GM18502 (cell line): ENCODE data around the gene CD276.
"Not testable (repeated sequence)": the region's sequence is repeated elsewhere in the genome, so short reads cannot be mapped to it uniquely, and the experiment has no call there.

ENCODE experiments used
- ATAC-seq: cut with Tn5 transposase; IDR thresholded peaks from one replicate; pipeline ENCODE4 v1.9.1; 2021; ENCODE audit warnings: mild to moderate bottlenecking; ENCODE audit not compliant: unreplicated experiment, poor library complexity

The CD276 gene

GRCh38 chr15:73683777-73684580 lies at the start of gene CD276:
Gene CD276 (plus strand): TSS chr15:73684383. CDS start chr15:73699640, 15,257 bp downstream.
- no peak for ATAC-seq

GRCh38 chr15:73637527-73637926 lies 46.7 kb upstream of the CD276 start:
- no peak for ATAC-seq

- not testable (repeated sequence) for ATAC-seq
Observed at GRCh38 chr15:73639464-73639863, 44.7 kb upstream of the CD276 start.

- ATAC-seq = no peak
Observed at GRCh38 chr15:73647259-73648013, 36.7 kb upstream of the CD276 start.

- no peak for ATAC-seq
Observed at GRCh38 chr15:73648014-73648295, 36.2 kb upstream of the CD276 start.

GRCh38 chr15:73650416-73651126 lies 33.6 kb upstream of the CD276 start:
- ATAC-seq = no peak

- no peak for ATAC-seq
Observed at GRCh38 chr15:73654659-73655058, 29.5 kb upstream of the CD276 start.

GRCh38 chr15:73655724-73656123 lies 28.5 kb upstream of the CD276 start:
- no peak for ATAC-seq

- ATAC-seq = no peak
Observed at GRCh38 chr15:73658645-73659044, 25.5 kb upstream of the CD276 start.

- ATAC-seq = no peak
Observed at GRCh38 chr15:73660455-73660854, 23.7 kb upstream of the CD276 start.

GRCh38 chr15:73674587-73674986 lies 9.6 kb upstream of the CD276 start:
- no peak for ATAC-seq

GRCh38 chr15:73677146-73677607 lies 7.0 kb upstream of the CD276 start:
- ATAC-seq = no peak

- ATAC-seq = no peak
Observed at GRCh38 chr15:73677733-73678132, 6.5 kb upstream of the CD276 start.

- ATAC-seq = no peak
Observed at GRCh38 chr15:73678498-73678897, 5.7 kb upstream of the CD276 start.

GRCh38 chr15:73679180-73679579 lies 5.0 kb upstream of the CD276 start:
- no peak for ATAC-seq

- no peak for ATAC-seq
Observed at GRCh38 chr15:73679964-73680363, 4.2 kb upstream of the CD276 start.

- no peak for ATAC-seq
Observed at GRCh38 chr15:73680549-73680948, 3.6 kb upstream of the CD276 start.

GRCh38 chr15:73681063-73681462 lies 3.1 kb upstream of the CD276 start:
- no peak for ATAC-seq

GRCh38 chr15:73681856-73682599 lies 2.2 kb upstream of the CD276 start:
- ATAC-seq = no peak

- ATAC-seq = no peak
Observed at GRCh38 chr15:73682600-73683090, 1.5 kb upstream of the CD276 start.
